GM23248 (cell line): ENCODE measurements around the gene COL7A1.

Source experiments
- EZH2 ChIP-seq: fragments of 200-600 bp; sonication (generic); IDR thresholded peaks from 2 replicates; pipeline ENCODE4 v1.6.1; 2018; ENCODE audit warnings: antibody characterized with exemption, mild to moderate bottlenecking; ENCODE audit not compliant: insufficient read depth, poor library complexity, severe bottlenecking
- EZH2phosphoT487 ChIP-seq: fragments of 200-600 bp; sonication (generic); IDR thresholded peaks from 2 replicates; pipeline ENCODE4 v1.6.1; 2018; ENCODE audit warnings: antibody characterized with exemption, moderate library complexity, mild to moderate bottlenecking, low read depth; ENCODE audit not compliant: insufficient read depth

GRCh38 chr3:48600711-48601621 lies 5.8 kb upstream of the COL7A1 start:
- TF ChIP-seq EZH2phosphoT487: no peak
- TF ChIP-seq EZH2: no peak
